WTC11 (cell line): ENCODE results near the gene NEK10.

Source experiments
- NR3C1 ChIP-seq: sonication (generic); formaldehyde crosslinking; conservative IDR thresholded peaks from 2 replicates; pipeline ENCODE4 v1.8.1; 2023; ENCODE audit warnings: low read depth, mild to moderate bottlenecking, missing genetic modification reagents
- ZNF263 ChIP-seq: sonication (generic); formaldehyde crosslinking; IDR thresholded peaks from 2 replicates; pipeline ENCODE4 v1.8.1; 2022; ENCODE audit warnings: low read depth, mild to moderate bottlenecking, moderate library complexity, missing genetic modification reagents
- TF ChIP-seq, protein P1 (sequence below): sonication (generic); formaldehyde crosslinking; IDR thresholded peaks from 2 replicates; pipeline ENCODE4 v1.8.1; 2023; ENCODE audit warnings: mild to moderate bottlenecking, missing genetic modification reagents
- TF ChIP-seq, protein P2 (sequence below): sonication (generic); formaldehyde crosslinking; IDR thresholded peaks from 2 replicates; pipeline ENCODE4 v1.8.0; 2022; ENCODE audit warnings: mild to moderate bottlenecking, missing genetic modification reagents
- TF ChIP-seq, protein P3 (sequence below): sonication (generic); formaldehyde crosslinking; IDR thresholded peaks from 2 replicates; pipeline ENCODE4 v1.8.0; 2022; ENCODE audit warnings: missing genetic modification reagents

DNA sequence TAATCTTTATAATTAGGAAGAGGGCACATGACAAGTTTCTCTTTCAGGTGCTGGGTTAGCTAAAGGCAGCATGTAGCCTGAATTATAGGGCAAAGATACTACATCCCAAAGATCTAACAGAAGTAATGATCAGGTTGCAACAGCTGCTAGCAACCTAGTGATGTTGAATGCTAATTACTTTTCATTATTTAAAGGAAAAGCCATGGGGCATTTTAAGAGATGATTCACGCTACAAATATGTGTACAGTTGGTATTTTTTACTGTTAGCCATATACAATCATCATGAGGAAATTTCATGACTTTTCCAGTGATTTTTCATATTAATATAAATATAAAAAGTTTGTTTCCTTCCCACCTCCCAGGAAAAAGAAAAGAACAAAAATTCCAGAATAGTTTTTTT, 43.0 kb downstream of the NEK10 start:
- no peak for TF ChIP-seq NR3C1 (CRISPR knock-in tag)
- TF ChIP-seq, protein P1, sequence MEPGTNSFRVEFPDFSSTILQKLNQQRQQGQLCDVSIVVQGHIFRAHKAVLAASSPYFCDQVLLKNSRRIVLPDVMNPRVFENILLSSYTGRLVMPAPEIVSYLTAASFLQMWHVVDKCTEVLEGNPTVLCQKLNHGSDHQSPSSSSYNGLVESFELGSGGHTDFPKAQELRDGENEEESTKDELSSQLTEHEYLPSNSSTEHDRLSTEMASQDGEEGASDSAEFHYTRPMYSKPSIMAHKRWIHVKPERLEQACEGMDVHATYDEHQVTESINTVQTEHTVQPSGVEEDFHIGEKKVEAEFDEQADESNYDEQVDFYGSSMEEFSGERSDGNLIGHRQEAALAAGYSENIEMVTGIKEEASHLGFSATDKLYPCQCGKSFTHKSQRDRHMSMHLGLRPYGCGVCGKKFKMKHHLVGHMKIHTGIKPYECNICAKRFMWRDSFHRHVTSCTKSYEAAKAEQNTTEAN = no peak
- no peak for TF ChIP-seq ZNF263 (CRISPR knock-in tag)
- TF ChIP-seq, protein P2, sequence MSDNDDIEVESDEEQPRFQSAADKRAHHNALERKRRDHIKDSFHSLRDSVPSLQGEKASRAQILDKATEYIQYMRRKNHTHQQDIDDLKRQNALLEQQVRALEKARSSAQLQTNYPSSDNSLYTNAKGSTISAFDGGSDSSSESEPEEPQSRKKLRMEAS = no peak
- TF ChIP-seq, protein P3, sequence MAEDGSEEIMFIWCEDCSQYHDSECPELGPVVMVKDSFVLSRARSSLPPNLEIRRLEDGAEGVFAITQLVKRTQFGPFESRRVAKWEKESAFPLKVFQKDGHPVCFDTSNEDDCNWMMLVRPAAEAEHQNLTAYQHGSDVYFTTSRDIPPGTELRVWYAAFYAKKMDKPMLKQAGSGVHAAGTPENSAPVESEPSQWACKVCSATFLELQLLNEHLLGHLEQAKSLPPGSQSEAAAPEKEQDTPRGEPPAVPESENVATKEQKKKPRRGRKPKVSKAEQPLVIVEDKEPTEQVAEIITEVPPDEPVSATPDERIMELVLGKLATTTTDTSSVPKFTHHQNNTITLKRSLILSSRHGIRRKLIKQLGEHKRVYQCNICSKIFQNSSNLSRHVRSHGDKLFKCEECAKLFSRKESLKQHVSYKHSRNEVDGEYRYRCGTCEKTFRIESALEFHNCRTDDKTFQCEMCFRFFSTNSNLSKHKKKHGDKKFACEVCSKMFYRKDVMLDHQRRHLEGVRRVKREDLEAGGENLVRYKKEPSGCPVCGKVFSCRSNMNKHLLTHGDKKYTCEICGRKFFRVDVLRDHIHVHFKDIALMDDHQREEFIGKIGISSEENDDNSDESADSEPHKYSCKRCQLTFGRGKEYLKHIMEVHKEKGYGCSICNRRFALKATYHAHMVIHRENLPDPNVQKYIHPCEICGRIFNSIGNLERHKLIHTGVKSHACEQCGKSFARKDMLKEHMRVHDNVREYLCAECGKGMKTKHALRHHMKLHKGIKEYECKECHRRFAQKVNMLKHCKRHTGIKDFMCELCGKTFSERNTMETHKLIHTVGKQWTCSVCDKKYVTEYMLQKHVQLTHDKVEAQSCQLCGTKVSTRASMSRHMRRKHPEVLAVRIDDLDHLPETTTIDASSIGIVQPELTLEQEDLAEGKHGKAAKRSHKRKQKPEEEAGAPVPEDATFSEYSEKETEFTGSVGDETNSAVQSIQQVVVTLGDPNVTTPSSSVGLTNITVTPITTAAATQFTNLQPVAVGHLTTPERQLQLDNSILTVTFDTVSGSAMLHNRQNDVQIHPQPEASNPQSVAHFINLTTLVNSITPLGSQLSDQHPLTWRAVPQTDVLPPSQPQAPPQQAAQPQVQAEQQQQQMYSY = no peak
